OCI-LY7 (cell line): Measurements from ENCODE around the gene SLC37A1. TPM values are rescaled to one million over a fixed set of nuclear protein-coding genes. Genes with fewer than 3 reads are reported as not detected.

Experiments
- BruUV-seq: library from RNA; stranded (reverse); fragments of 400-500 nt; replicated peaks from 2 replicates; lab custom pipeline; 2021; lab: Mats Ljungman, UMichigan
- CTCF ChIA-PET: fragments of 300-600 bp; sonication (Branson Sonifier 250); formaldehyde crosslinking; loops from one replicate; lab custom pipeline; 2022; ENCODE audit warnings: antibody characterized with exemption; ENCODE audit not compliant: unreplicated experiment; lab: Charles Lee
- POLR2A ChIA-PET: fragments of 300-600 bp; sonication (Branson Sonifier 250); formaldehyde crosslinking; loops from one replicate; lab custom pipeline; 2022; ENCODE audit warnings: antibody characterized with exemption; lab: Charles Lee
- DNase-seq: peaks from one replicate; pipeline ENCODE4 v3.0.0-alpha.2; 2015; ENCODE audit warnings: low spot score
- H2AFZ ChIP-seq: fragments of 200-600 bp; sonication (generic), shearing (Covaris generic); 2 replicates; pipeline ENCODE4 v1.6.1; 2014; ENCODE audit warnings: mild to moderate bottlenecking, antibody characterized with exemption, low read length, moderate library complexity
- H3K27ac ChIP-seq: fragments of 200-600 bp; sonication (generic); 2 replicates; pipeline ENCODE4 v1.5.1; 2014; ENCODE audit warnings: mixed run types, low read depth, mild to moderate bottlenecking, moderate library complexity, low read length, inconsistent platforms; ENCODE audit not compliant: poor library complexity, severe bottlenecking
- H3K36me3 ChIP-seq: fragments of 200-600 bp; sonication (generic); 2 replicates; pipeline ENCODE4 v1.6.1; 2014; ENCODE audit warnings: mild to moderate bottlenecking, antibody characterized with exemption, low read length, moderate library complexity, mixed read lengths; ENCODE audit not compliant: insufficient read depth
- H3K4me1 ChIP-seq: fragments of 200-600 bp; sonication (generic); 2 replicates; pipeline ENCODE4 v1.5.1; 2014; ENCODE audit warnings: mild to moderate bottlenecking, low read length; ENCODE audit not compliant: insufficient read depth, poor library complexity, severe bottlenecking
- H3K4me2 ChIP-seq: fragments of 200-600 bp; sonication (generic); 2 replicates; pipeline ENCODE4 v1.6.1; 2014; ENCODE audit warnings: mild to moderate bottlenecking, low read length
- H3K4me3 ChIP-seq: fragments of 200-600 bp; sonication (generic); 2 replicates; pipeline ENCODE4 v1.5.1; 2014; ENCODE audit warnings: mild to moderate bottlenecking, low read depth, low read length; ENCODE audit not compliant: poor library complexity, severe bottlenecking
- H3K79me2 ChIP-seq: fragments of 200-600 bp; sonication (generic); 2 replicates; pipeline ENCODE4 v1.6.1; 2016; ENCODE audit warnings: low read depth, mild to moderate bottlenecking, low read length, moderate library complexity, mixed read lengths; ENCODE audit not compliant: insufficient read depth
- H3K9me2 ChIP-seq: fragments of 200-600 bp; sonication (generic); 2 replicates; pipeline ENCODE4 v1.6.1; 2016; ENCODE audit warnings: mild to moderate bottlenecking, low read length, mixed read lengths; ENCODE audit not compliant: insufficient read depth
- H3K9me3 ChIP-seq: fragments of 200-600 bp; sonication (generic); 2 replicates; pipeline ENCODE4 v1.6.1; 2014; ENCODE audit warnings: mild to moderate bottlenecking, mixed run types, low read length, mixed read lengths
- H4K20me1 ChIP-seq: fragments of 200-600 bp; sonication (generic); 2 replicates; pipeline ENCODE4 v1.6.1; 2014; ENCODE audit warnings: mild to moderate bottlenecking, antibody characterized with exemption, low read length, moderate library complexity, mixed read lengths; ENCODE audit not compliant: insufficient read depth
- EZH2phosphoT487 ChIP-seq: fragments of 200-600 bp; sonication (generic); IDR thresholded peaks from 2 replicates; pipeline ENCODE4 v1.6.1; 2018; ENCODE audit warnings: low read depth, borderline replicate concordance, mild to moderate bottlenecking, mixed run types, antibody characterized with exemption, low read length, moderate library complexity, mixed read lengths
- intact Hi-C: fragments of 100-400 bp; cut with micrococcal nuclease; formaldehyde crosslinking; loops from one replicate; pipeline ENCODE4 v1.10.0; 2022; ENCODE audit not compliant: unreplicated experiment
- total RNA-seq, 2 experiments: library from RNA; depleted of rRNA in 1 of 2; stranded (reverse); fragments of >200 nt in 1 of 2; shearing (Covaris generic) in 1 of 2; gene quantifications; 2 replicates each; pipeline ENCODE4 v1.2.3, GENCODE V29; 2014 to 2022
- TF ChIP-seq, protein P1 (sequence below): fragments of 200-600 bp; sonication (generic); conservative IDR thresholded peaks from 2 replicates; pipeline ENCODE4 v1.5.1; 2014; ENCODE audit warnings: mild to moderate bottlenecking, antibody characterized with exemption, low read length, moderate library complexity, mixed read lengths

SLC37A1 gene
- total RNA-seq, 2 experiments from 2014 or later: 22.5 to 27.6 TPM

DNA sequence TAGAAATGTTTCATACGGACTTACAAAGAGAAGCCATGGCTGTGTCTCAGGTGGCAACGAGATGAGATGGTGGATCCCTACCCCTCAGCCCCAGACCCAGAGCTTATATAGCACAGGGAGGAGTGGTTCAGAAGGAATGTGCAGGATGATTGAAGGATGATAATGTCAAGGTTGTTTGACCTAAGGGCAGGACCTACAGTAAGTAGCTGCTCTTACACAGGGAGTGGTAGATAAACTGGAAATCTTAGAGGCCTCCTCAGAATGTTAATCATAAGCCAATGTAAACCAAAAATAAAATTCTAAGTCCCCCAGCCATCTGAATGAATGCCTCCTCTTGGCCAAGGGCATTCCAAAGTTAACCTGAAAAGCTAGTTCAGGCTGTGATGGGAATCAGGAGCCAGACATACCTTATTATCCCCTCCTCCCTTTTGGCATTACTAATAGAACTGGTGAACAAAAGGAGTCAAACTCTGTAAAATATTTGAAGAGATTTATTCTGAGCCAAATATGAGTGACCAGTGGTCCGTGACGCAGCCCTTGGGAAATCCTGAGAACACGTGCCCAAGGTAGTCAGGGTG lies 94.0 kb downstream of the SLC37A1 start:
- Histone ChIP-seq H3K79me2 (no peaks in the 10 kb centered on the region), H2AFZ (no peak overlapping the region), H3K27ac (no peak overlapping the region), H3K4me3 (no peak overlapping the region), H3K4me2 (no peak overlapping the region), H3K9me2 (no peaks in the 10 kb centered on the region), H4K20me1 (no peaks in the 10 kb centered on the region), H3K36me3 (no peaks in the 10 kb centered on the region), H3K4me1 (no peaks in the 10 kb centered on the region), H3K9me3 (no peaks in the 10 kb centered on the region)
- intact Hi-C loops: no loop called here
- CTCF ChIA-PET: no interaction called here
- BruUV-seq: no TSS peak
- TF ChIP-seq, protein P1, sequence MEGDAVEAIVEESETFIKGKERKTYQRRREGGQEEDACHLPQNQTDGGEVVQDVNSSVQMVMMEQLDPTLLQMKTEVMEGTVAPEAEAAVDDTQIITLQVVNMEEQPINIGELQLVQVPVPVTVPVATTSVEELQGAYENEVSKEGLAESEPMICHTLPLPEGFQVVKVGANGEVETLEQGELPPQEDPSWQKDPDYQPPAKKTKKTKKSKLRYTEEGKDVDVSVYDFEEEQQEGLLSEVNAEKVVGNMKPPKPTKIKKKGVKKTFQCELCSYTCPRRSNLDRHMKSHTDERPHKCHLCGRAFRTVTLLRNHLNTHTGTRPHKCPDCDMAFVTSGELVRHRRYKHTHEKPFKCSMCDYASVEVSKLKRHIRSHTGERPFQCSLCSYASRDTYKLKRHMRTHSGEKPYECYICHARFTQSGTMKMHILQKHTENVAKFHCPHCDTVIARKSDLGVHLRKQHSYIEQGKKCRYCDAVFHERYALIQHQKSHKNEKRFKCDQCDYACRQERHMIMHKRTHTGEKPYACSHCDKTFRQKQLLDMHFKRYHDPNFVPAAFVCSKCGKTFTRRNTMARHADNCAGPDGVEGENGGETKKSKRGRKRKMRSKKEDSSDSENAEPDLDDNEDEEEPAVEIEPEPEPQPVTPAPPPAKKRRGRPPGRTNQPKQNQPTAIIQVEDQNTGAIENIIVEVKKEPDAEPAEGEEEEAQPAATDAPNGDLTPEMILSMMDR: no peak
- TF ChIP-seq EZH2phosphoT487: no peak
- no peak for DNase-seq
- POLR2A ChIA-PET: interaction anchor here (0.7 kb wide), 1 partner anchor 700 kb away, joined by 3 read pairs; no protein-coding TSS in a partner anchor

DNA sequence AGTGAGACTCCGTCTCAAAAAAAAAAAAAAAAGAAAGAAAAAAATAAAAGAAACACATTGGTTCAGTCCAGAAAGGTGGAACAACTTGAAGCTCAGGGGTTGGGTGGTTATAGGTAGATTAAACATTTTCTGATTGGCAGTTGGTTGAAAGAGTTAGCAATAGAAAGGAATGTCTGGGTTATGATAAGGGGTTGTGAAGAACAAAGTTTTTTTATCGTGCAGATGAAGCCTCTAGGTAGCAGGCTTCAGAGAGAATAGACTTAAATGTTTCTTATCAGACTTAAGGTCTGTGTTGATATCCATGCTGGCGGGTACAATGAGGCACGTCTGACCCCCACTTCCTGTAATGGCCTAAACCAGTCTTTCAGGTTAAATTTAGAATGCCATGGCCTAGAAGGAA lies 94.8 kb downstream of the SLC37A1 start:
- ChIA-PET CTCF (no interaction called here), POLR2A (no interaction called here)
- intact Hi-C loops: no loop called here
- no peaks in the 10 kb centered on the region for H3K79me2 ChIP-seq
- no peaks in the 10 kb centered on the region for H3K4me1 ChIP-seq
- no peaks in the 10 kb centered on the region for H3K36me3 ChIP-seq
- H3K9me3 ChIP-seq: no peaks in the 10 kb centered on the region
- TF ChIP-seq, protein P1: no peak
- TF ChIP-seq EZH2phosphoT487: no peak
- H4K20me1 ChIP-seq: no peaks in the 10 kb centered on the region
- no peak overlapping the region for H3K4me2 ChIP-seq
- H3K4me3 ChIP-seq: no peak overlapping the region
- H2AFZ ChIP-seq: no peak overlapping the region
- no peaks in the 10 kb centered on the region for H3K9me2 ChIP-seq
- BruUV-seq: no TSS peak
- no peak overlapping the region for H3K27ac ChIP-seq
- DNase-seq: no peak

DNA sequence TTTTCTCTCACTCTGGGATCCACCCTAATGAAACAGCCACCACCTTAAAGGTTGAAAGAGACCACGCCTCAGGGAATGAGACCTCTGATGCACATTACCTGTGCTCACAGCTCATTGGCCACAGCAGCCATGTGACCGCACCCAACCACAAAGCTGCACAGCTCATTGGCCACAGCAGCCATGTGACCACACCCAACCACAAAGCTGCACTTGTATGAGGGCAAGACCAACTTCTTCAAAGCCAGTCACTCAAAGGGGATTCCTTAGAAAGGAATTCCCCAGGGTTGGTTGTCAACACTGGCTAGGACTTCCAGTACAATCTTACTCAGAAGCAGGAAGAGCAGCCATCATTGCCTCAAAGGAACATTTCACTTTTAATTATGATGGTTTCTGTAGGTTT lies 96.2 kb downstream of the SLC37A1 start:
- H3K9me3 ChIP-seq: no peaks in the 10 kb centered on the region
- CTCF ChIA-PET: no interaction called here
- no peak overlapping the region for H2AFZ ChIP-seq
- no peak overlapping the region for H3K27ac ChIP-seq
- intact Hi-C loops: loop anchor here (10.0 kb wide), 1 partner anchor 45 kb away; no protein-coding TSS in a partner anchor
- POLR2A ChIA-PET: interaction anchor here (0.9 kb wide), 1 partner anchor 13 kb away, joined by 3 read pairs; no protein-coding TSS in a partner anchor
- no peaks in the 10 kb centered on the region for H3K36me3 ChIP-seq
- H3K79me2 ChIP-seq: no peaks in the 10 kb centered on the region
- H3K4me3 ChIP-seq: no peak overlapping the region
- TF ChIP-seq, protein P1: no peak
- TF ChIP-seq EZH2phosphoT487: no peak
- peak; percentile 24 for DNase-seq
- no TSS peak for BruUV-seq
- no peaks in the 10 kb centered on the region for H3K9me2 ChIP-seq
- no peaks in the 10 kb centered on the region for H3K4me1 ChIP-seq
- no peak overlapping the region for H3K4me2 ChIP-seq
- H4K20me1 ChIP-seq: no peaks in the 10 kb centered on the region
